SK-N-SH treated with all-trans-retinoic acid at 6 μM for 48 hours (cell line): ENCODE results near the gene CDH16.

Experiments
- TCF4 ChIP-seq: fragments of 250-450 bp; sonication (Bioruptor Pico); IDR thresholded peaks from 2 replicates; pipeline ENCODE4 v1.8.0; 2021; ENCODE audit warnings: mild to moderate bottlenecking, moderate library complexity, borderline replicate concordance
- ZC3H10 ChIP-seq: fragments of 250-450 bp; sonication (Bioruptor Pico); IDR thresholded peaks from 2 replicates; pipeline ENCODE4 v1.5.1; 2021; ENCODE audit warnings: mild to moderate bottlenecking, moderate library complexity
- TF ChIP-seq, protein P1 (sequence below): fragments of 250-450 bp; sonication (Bioruptor Pico); IDR thresholded peaks from 2 replicates; pipeline ENCODE4 v1.8.0; 2020; ENCODE audit warnings: mild to moderate bottlenecking, moderate library complexity, borderline replicate concordance

GRCh38 chr16:66881014-66881417 is 37.7 kb downstream of the CDH16 start:
- no peak for TF ChIP-seq TCF4
- no peak for TF ChIP-seq ZC3H10
- TF ChIP-seq, protein P1, sequence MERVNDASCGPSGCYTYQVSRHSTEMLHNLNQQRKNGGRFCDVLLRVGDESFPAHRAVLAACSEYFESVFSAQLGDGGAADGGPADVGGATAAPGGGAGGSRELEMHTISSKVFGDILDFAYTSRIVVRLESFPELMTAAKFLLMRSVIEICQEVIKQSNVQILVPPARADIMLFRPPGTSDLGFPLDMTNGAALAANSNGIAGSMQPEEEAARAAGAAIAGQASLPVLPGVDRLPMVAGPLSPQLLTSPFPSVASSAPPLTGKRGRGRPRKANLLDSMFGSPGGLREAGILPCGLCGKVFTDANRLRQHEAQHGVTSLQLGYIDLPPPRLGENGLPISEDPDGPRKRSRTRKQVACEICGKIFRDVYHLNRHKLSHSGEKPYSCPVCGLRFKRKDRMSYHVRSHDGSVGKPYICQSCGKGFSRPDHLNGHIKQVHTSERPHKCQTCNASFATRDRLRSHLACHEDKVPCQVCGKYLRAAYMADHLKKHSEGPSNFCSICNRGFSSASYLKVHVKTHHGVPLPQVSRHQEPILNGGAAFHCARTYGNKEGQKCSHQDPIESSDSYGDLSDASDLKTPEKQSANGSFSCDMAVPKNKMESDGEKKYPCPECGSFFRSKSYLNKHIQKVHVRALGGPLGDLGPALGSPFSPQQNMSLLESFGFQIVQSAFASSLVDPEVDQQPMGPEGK (CRISPR knock-in tag): no peak
